Smooth muscle cell (in vitro differentiated cells): ENCODE data around the gene GNB3. TPM values are rescaled to one million over a fixed set of nuclear protein-coding genes. Genes with fewer than 3 reads are reported as not detected.

Experiments
- DNase-seq: peaks from one replicate; lab custom pipeline; 2025; ENCODE audit not compliant: unreplicated experiment; lab: John Stamatoyannopoulos, UW
- H2AFZ ChIP-seq: fragments of 200-600 bp; sonication (generic); 2 replicates; pipeline ENCODE4 v1.6.0; 2016; ENCODE audit warnings: antibody characterized with exemption, low read depth, mild to moderate bottlenecking
- H3F3A ChIP-seq: fragments of 200-600 bp; sonication (generic); 2 replicates; pipeline ENCODE4 v1.6.0; 2017; ENCODE audit warnings: antibody characterized with exemption, low read depth
- H3K27ac ChIP-seq: fragments of 200-600 bp; sonication (generic); 2 replicates; pipeline ENCODE4 v1.5.1; 2016; ENCODE audit warnings: low read depth, mild to moderate bottlenecking
- H3K27me3 ChIP-seq: fragments of 200-600 bp; sonication (generic); 2 replicates; pipeline ENCODE4 v1.6.1; 2016; ENCODE audit warnings: low read depth, mild to moderate bottlenecking
- H3K36me3 ChIP-seq: fragments of 200-600 bp; sonication (generic); 2 replicates; pipeline ENCODE4 v1.5.1; 2016; ENCODE audit warnings: low read depth
- H3K4me1 ChIP-seq: fragments of 200-600 bp; sonication (generic); 2 replicates; pipeline ENCODE4 v1.5.1; 2016; ENCODE audit warnings: low read depth
- H3K4me2 ChIP-seq: fragments of 200-600 bp; sonication (generic); 2 replicates; pipeline ENCODE4 v1.6.0; 2016; ENCODE audit warnings: mild to moderate bottlenecking
- H3K4me3 ChIP-seq: fragments of 200-600 bp; sonication (generic); 2 replicates; pipeline ENCODE4 v1.5.1; 2016; ENCODE audit warnings: mild to moderate bottlenecking
- H3K79me2 ChIP-seq: fragments of 200-600 bp; sonication (generic); 2 replicates; pipeline ENCODE4 v1.6.0; 2016; ENCODE audit warnings: low read depth, mild to moderate bottlenecking
- H3K9ac ChIP-seq: fragments of 200-600 bp; sonication (generic); 2 replicates; pipeline ENCODE4 v1.6.0; 2016; ENCODE audit warnings: low read depth
- H3K9me3 ChIP-seq: fragments of 200-600 bp; sonication (generic); replicated peaks from 2 replicates; pipeline ENCODE4 v1.5.1; 2016; ENCODE audit warnings: low read depth
- H4K20me1 ChIP-seq: fragments of 200-600 bp; sonication (generic); 2 replicates; pipeline ENCODE4 v1.6.0; 2016; ENCODE audit warnings: low read depth
- CTCF ChIP-seq: fragments of 200-600 bp; sonication (generic); IDR thresholded peaks from 2 replicates; pipeline ENCODE4 v1.5.1; 2017; ENCODE audit warnings: borderline replicate concordance, mild to moderate bottlenecking, antibody characterized with exemption; ENCODE audit not compliant: insufficient read depth, poor library complexity, severe bottlenecking
- WGBS: methylation state at CpG from one replicate; pipeline ENCODE4 v1.1.7; 2016; ENCODE audit warnings: low lambda C conversion rate; 5-methylcytosine and 5-hydroxymethylcytosine counted together
- polyA plus RNA-seq: library from polyadenylated mRNA; unstranded; fragments of >200 nt; fragmentation: Nextera tagmentation; extraction: Ambion mirVana; gene quantifications from 2 replicates; pipeline ENCODE4 v1.2.1, GENCODE V29; 2016
- total RNA-seq: library from RNA; depleted of rRNA; stranded (reverse); fragments of >200 nt; gene quantifications from 2 replicates; pipeline ENCODE4 v1.2.3, GENCODE V29; 2014

The GNB3 gene
- total and polyA plus RNA-seq, 2 experiments from 2014 or later, result 6.2 to 6.3 TPM

- Histone ChIP-seq H3F3A (no peaks in the 10 kb centered on the region), H3K36me3 (no peaks in the 10 kb centered on the region), H3K4me3 (no peak overlapping the region), H3K9me3 (no peaks in the 10 kb centered on the region), H3K79me2 (no peaks in the 10 kb centered on the region), H3K9ac (no peak overlapping the region), H4K20me1 (peaks cover 6% of the 10 kb centered on the region), H2AFZ (no peak overlapping the region), H3K4me2 (no peak overlapping the region), H3K27ac (no peak overlapping the region), H3K27me3 (no peaks in the 10 kb centered on the region), H3K4me1 (peaks cover 11% of the 10 kb centered on the region)
- TF ChIP-seq CTCF, result no peak
- no peak for DNase-seq
- WGBS, result 97% methylated on average over 16 of the region's 16 CpGs
Measured at GRCh38 chr12:6838854-6839253, 1.9 kb upstream of the GNB3 start.

GRCh38 chr12:6839482-6840201, 1.1 kb upstream of the GNB3 start:
- H3K4me1 ChIP-seq, result peaks cover 11% of the 10 kb centered on the region
- no peaks in the 10 kb centered on the region for H3F3A ChIP-seq
- H3K4me3 ChIP-seq, result no peak overlapping the region
- DNase-seq, result no peak
- H3K27ac ChIP-seq, result no peak overlapping the region
- WGBS, result 82% methylated on average over 10 of the region's 10 CpGs
- H3K4me2 ChIP-seq, result no peak overlapping the region
- no peaks in the 10 kb centered on the region for H3K27me3 ChIP-seq
- TF ChIP-seq CTCF, result no peak
- no peaks in the 10 kb centered on the region for H3K36me3 ChIP-seq
- H3K79me2 ChIP-seq, result no peaks in the 10 kb centered on the region
- H4K20me1 ChIP-seq, result peaks cover 6% of the 10 kb centered on the region
- H3K9me3 ChIP-seq, result no peaks in the 10 kb centered on the region
- H2AFZ ChIP-seq, result no peak overlapping the region
- no peak overlapping the region for H3K9ac ChIP-seq

GRCh38 chr12:6840330-6840729, 395 bp upstream of the GNB3 start:
- H3K4me2 ChIP-seq, result no peak overlapping the region
- H3K4me1 ChIP-seq, result peaks cover 11% of the 10 kb centered on the region
- DNase-seq, result no peak
- no peak overlapping the region for H3K9ac ChIP-seq
- no peak overlapping the region for H3K4me3 ChIP-seq
- H3K79me2 ChIP-seq, result no peaks in the 10 kb centered on the region
- H3K9me3 ChIP-seq, result no peaks in the 10 kb centered on the region
- H3K36me3 ChIP-seq, result no peaks in the 10 kb centered on the region
- no peak overlapping the region for H3K27ac ChIP-seq
- peaks cover 6% of the 10 kb centered on the region for H4K20me1 ChIP-seq
- no peak for TF ChIP-seq CTCF
- no peak overlapping the region for H2AFZ ChIP-seq
- H3F3A ChIP-seq, result no peaks in the 10 kb centered on the region
- no peaks in the 10 kb centered on the region for H3K27me3 ChIP-seq
- WGBS, result 56% methylated on average over 1 of the region's 1 CpG

- H3K36me3 ChIP-seq, result no peaks in the 10 kb centered on the region
- H2AFZ ChIP-seq, result no peak overlapping the region
- no peak overlapping the region for H3K9ac ChIP-seq
- 96% methylated on average over 4 of the region's 4 CpGs for WGBS
- H3K27ac ChIP-seq, result no peak overlapping the region
- H3K79me2 ChIP-seq, result no peaks in the 10 kb centered on the region
- no peak for TF ChIP-seq CTCF
- H3K9me3 ChIP-seq, result no peaks in the 10 kb centered on the region
- H3K4me2 ChIP-seq, result no peak overlapping the region
- no peaks in the 10 kb centered on the region for H3K27me3 ChIP-seq
- DNase-seq, result no peak
- peaks cover 11% of the 10 kb centered on the region for H3K4me1 ChIP-seq
- no peak overlapping the region for H3K4me3 ChIP-seq
- H4K20me1 ChIP-seq, result peaks cover 6% of the 10 kb centered on the region
- no peaks in the 10 kb centered on the region for H3F3A ChIP-seq
Measured at GRCh38 chr12:6842075-6842474, 1.4 kb downstream of the GNB3 start.
